ENCODE data around the gene ZNF485.

- TF ChIP-seq GATA2 (IDR thresholded peaks at IDR 0.05; ENCODE audit: low read depth, low read length) (no peak), GATA3 (IDR thresholded peaks at IDR 0.05; ENCODE audit: low read depth, low read length) (no peak)
Observed at GRCh38 chr10:43569681-43570080, 36.6 kb upstream of the ZNF485 start.
